Vagina (tissue), 2 donors: ENCODE measurements around the gene RNF26. TPM values are rescaled to one million over a fixed set of nuclear protein-coding genes. Genes with fewer than 3 reads are reported as not detected.
"Not testable (repeated sequence)": the region's sequence is repeated elsewhere in the genome, so short reads cannot be mapped to it uniquely, and the experiment has no call there.

ENCODE experiments used
- DNase-seq, 2 donors: peaks; one replicate each; pipeline ENCODE4 v3.0.0-alpha.2; 2017; ENCODE audit errors: extremely low spot score in 2 of 2
- H3K27ac ChIP-seq: fragments of 200-600 bp; sonication (generic); one replicate; pipeline ENCODE4 v1.5.1; 2019
- H3K27me3 ChIP-seq: fragments of 200-600 bp; sonication (generic); one replicate; pipeline ENCODE4 v1.5.1; 2019
- H3K36me3 ChIP-seq, 2 donors: fragments of 200-600 bp; sonication (generic); one replicate each; pipeline ENCODE4 v1.5.1; 2017 to 2019
- H3K4me1 ChIP-seq: fragments of 200-600 bp; sonication (generic); one replicate; pipeline ENCODE4 v1.5.1; 2019
- H3K4me3 ChIP-seq, 2 donors: fragments of 200-600 bp; sonication (generic); 1 replicate in 1 of 2; 2 replicates in 1 of 2; pipeline ENCODE4 v1.5.1; 2016 to 2019
- H3K9me3 ChIP-seq: fragments of 200-600 bp; sonication (generic); one replicate; pipeline ENCODE4 v1.5.1; 2019
- POLR2A ChIP-seq, 2 donors: fragments of 450-650 bp; IDR thresholded peaks; one replicate each; pipeline ENCODE4 v1.6.1; 2017; ENCODE audit warnings: antibody characterized with exemption in 2 of 2, mild to moderate bottlenecking in 2 of 2, moderate library complexity in 2 of 2
- POLR2AphosphoS5 ChIP-seq, 2 donors: sonication (generic); formaldehyde crosslinking; IDR thresholded peaks; one replicate each; pipeline ENCODE4 v1.9.0; 2017; ENCODE audit warnings: antibody characterized with exemption in 2 of 2, mild to moderate bottlenecking in 2 of 2, low read depth in 1 of 2; ENCODE audit not compliant: insufficient read depth in 1 of 2
- intact Hi-C: fragments of 100-400 bp; cut with DNase I; formaldehyde crosslinking; loops from one replicate; pipeline ENCODE4 v1.15.1; 2023
- microRNA-seq: library from miRNA; unstranded; fragments of <30 nt; microRNA quantifications from one replicate; pipeline ENCODE4, GENCODE V29; 2017; ENCODE audit warnings: borderline number of aligned reads, borderline replicate concordance
- small RNA-seq: library from RNA; depleted of rRNA; stranded (forward); fragments of <200 nt; gene quantifications from one replicate; pipeline ENCODE3, GENCODE V24; 2016
- total RNA-seq: library from RNA; depleted of rRNA; stranded (reverse); fragments of >200 nt; gene quantifications from one replicate; pipeline ENCODE4 v1.2.3, GENCODE V29; 2016
- TF ChIP-seq, protein P1 (sequence below), 3 experiments: fragments of 450-650 bp in 2 of 3; fragments of 200-600 bp in 1 of 3; sonication (generic) in 1 of 3; IDR thresholded peaks; one replicate each; pipeline ENCODE4 v1.5.1; 2017 to 2019; ENCODE audit warnings: antibody characterized with exemption in 3 of 3, mild to moderate bottlenecking in 2 of 3, moderate library complexity in 2 of 3

Gene RNF26
- total RNA-seq, 1 donor from 2014 or later, result 19.6 TPM

DNA sequence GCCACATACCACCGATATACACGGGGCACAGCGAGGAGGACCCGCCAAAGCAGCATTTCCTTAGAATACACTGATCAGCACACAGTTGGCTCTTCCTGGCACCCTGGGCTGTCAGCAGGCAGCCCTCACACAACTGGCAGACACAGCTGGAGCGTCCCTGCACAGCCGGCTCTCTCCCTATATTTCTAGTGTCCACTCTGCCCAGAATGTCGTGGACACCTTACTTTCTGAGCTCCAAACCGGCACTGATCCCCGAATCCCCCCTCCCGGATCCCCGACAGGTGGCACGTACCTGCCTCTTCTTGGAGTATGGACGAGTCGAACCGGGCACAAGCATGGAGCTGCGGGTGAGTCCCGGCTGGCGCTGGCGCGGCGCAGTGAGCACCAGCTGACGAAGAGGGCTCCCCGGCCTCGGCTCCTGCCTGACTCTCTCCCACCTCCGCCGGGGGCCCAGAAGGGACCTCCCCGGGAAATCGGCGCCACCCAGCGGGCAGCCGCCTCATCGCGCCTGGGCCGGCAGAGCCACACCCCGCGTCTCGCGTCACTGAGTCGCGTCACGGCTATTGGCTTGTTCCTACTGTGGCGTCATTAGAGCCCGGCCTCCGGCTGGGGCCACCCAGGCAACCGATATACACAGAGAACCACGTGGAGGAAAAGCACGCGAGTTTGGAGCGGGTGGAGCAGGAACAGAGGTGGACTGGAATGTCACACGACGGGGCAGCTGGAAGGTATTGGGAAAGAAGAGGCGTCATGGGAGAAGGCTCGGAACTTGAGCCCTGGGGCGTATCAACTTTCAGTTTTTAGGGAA lies 47.1 kb downstream of the RNF26 start, which contains the start of gene USP2:
Gene USP2 (minus strand): TSS at position 510 of the 808 bp plus-strand sequence. CDS start 8,210 bp downstream, outside the sequence.
- Histone ChIP-seq H3K4me1 (peaks cover 20% of the 10 kb centered on the region), H3K4me3 (peak within 1 kb of the TSS; percentile 37 to 53), H3K27ac (peak within 1 kb of the TSS; percentile 55), H3K27me3 (no peaks in the 10 kb centered on the region), H3K36me3 (no peaks in the 10 kb centered on the region), H3K9me3 (no peaks in the 10 kb centered on the region)
- peak; percentile 98 to 99 for DNase-seq
- no peak for TF ChIP-seq POLR2A (IDR thresholded peaks at IDR 0.05)
- TF ChIP-seq POLR2AphosphoS5 (IDR thresholded peaks at IDR 0.05; ENCODE audit: insufficient read depth in 1 of 2, low read depth in 1 of 2), result peak; percentile 90 to 97
- TF ChIP-seq, protein P1, sequence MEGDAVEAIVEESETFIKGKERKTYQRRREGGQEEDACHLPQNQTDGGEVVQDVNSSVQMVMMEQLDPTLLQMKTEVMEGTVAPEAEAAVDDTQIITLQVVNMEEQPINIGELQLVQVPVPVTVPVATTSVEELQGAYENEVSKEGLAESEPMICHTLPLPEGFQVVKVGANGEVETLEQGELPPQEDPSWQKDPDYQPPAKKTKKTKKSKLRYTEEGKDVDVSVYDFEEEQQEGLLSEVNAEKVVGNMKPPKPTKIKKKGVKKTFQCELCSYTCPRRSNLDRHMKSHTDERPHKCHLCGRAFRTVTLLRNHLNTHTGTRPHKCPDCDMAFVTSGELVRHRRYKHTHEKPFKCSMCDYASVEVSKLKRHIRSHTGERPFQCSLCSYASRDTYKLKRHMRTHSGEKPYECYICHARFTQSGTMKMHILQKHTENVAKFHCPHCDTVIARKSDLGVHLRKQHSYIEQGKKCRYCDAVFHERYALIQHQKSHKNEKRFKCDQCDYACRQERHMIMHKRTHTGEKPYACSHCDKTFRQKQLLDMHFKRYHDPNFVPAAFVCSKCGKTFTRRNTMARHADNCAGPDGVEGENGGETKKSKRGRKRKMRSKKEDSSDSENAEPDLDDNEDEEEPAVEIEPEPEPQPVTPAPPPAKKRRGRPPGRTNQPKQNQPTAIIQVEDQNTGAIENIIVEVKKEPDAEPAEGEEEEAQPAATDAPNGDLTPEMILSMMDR (IDR thresholded peaks at IDR 0.05), result peak; percentile 74 to 90 (median 85)
- intact Hi-C loops, result no loop called here

DNA sequence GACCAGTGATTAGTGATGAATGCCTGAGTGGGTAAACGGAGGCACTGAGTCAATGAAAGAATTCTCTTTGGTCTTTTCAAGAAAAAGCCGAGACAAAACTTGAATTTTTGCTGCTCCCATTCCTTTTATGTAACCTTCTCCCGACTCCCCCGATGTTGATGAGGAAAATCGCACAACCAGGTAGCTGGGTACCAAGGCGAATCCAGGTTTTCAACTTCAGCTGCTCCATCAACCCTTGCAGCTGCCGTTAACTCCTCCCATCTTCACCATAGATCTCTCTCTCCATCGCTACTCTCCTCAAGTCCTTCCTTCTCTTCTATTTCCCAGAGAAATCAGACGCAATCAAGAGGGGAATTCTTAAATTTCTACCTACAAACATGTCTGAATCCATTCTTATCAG lies 47.8 kb downstream of the RNF26 start:
- DNase-seq, result no peak
- intact Hi-C loops, result no loop called here
- peak overlapping the region; percentile 37 to 53 for H3K4me3 ChIP-seq

GRCh38 chr11:119382513-119382912 lies 48.2 kb downstream of the RNF26 start:
- H3K4me3 ChIP-seq, DNase-seq, H3K36me3 ChIP-seq, H3K27me3 ChIP-seq, intact Hi-C loops, H3K9me3 ChIP-seq, H3K27ac ChIP-seq: not testable (repeated sequence)
- peaks cover 16% of the 10 kb centered on the region for H3K4me1 ChIP-seq

More for the DNA sequence above, 47.8 kb downstream of the RNF26 start:
- no peaks in the 10 kb centered on the region for H3K9me3 ChIP-seq
- no peaks in the 10 kb centered on the region for H3K36me3 ChIP-seq
- TF ChIP-seq, protein P1 (IDR thresholded peaks at IDR 0.05), result no peak
- TF ChIP-seq POLR2A (IDR thresholded peaks at IDR 0.05), result no peak
- TF ChIP-seq POLR2AphosphoS5 (IDR thresholded peaks at IDR 0.05; ENCODE audit: insufficient read depth in 1 of 2, low read depth in 1 of 2), result no peak
- H3K4me1 ChIP-seq, result peaks cover 16% of the 10 kb centered on the region
- no peaks in the 10 kb centered on the region for H3K27me3 ChIP-seq
- peak overlapping the region; percentile 46 for H3K27ac ChIP-seq

- DNase-seq, result no peak
- TF ChIP-seq, protein P1 (IDR thresholded peaks at IDR 0.05), result no peak
- TF ChIP-seq POLR2AphosphoS5 (IDR thresholded peaks at IDR 0.05; ENCODE audit: insufficient read depth in 1 of 2, low read depth in 1 of 2) (no peak), POLR2A (IDR thresholded peaks at IDR 0.05) (no peak)
- peaks cover 16% of the 10 kb centered on the region for H3K4me1 ChIP-seq
- no peak overlapping the region for H3K4me3 ChIP-seq
- no peak overlapping the region for H3K27ac ChIP-seq
- intact Hi-C loops, result no loop called here
- no peaks in the 10 kb centered on the region for H3K27me3 ChIP-seq
- H3K9me3 ChIP-seq, result no peaks in the 10 kb centered on the region
- H3K36me3 ChIP-seq, result no peaks in the 10 kb centered on the region
Observed at GRCh38 chr11:119384332-119384731, 50.0 kb downstream of the RNF26 start.

Small RNAs within 50 kb of the gene (microRNA-seq; reads per million reads assigned to microRNA genes)
- not detected for gene MIR6756

Small RNAs within 50 kb of the gene (small RNA-seq; reads per million reads assigned to genes)
- gene RF01225 (not detected), gene RNU6-262P (not detected)

Other genes starting within 250 kb of the RNF26 start
- gene HMBS, start 249.6 kb upstream of the RNF26 start, total RNA-seq, result 13.5 TPM
- 18.2 TPM for gene DPAGT1, start 232.7 kb upstream of the RNF26 start, total RNA-seq
- gene C2CD2L, start 227.2 kb upstream of the RNF26 start, total RNA-seq, result 7.1 TPM
- 22.1 TPM for gene HINFP, start 212.9 kb upstream of the RNF26 start, total RNA-seq
- gene ABCG4, start 185.5 kb upstream of the RNF26 start, total RNA-seq, result 3.2 TPM
- 15.5 TPM for gene NLRX1, start 165.8 kb upstream of the RNF26 start, total RNA-seq
- 0.25 TPM for gene NHERF4, start 149.1 kb upstream of the RNF26 start, total RNA-seq
- 15.5 TPM for gene CBL, start 128.2 kb upstream of the RNF26 start, total RNA-seq
- gene MCAM, start 17.4 kb upstream of the RNF26 start, total RNA-seq, result 295 TPM
- 32.2 TPM for gene C1QTNF5, start 6.4 kb downstream of the RNF26 start, total RNA-seq
- not detected for gene MFRP, start 12.2 kb downstream of the RNF26 start, total RNA-seq
- 2.5 TPM for gene USP2, start 47.2 kb downstream of the RNF26 start, total RNA-seq
- gene THY1, start 88.6 kb downstream of the RNF26 start, total RNA-seq, result 48.9 TPM